ENCODE results near the gene FSTL4. TPM values are rescaled to one million over a fixed set of nuclear protein-coding genes. Genes with fewer than 3 reads are reported as not detected.

The FSTL4 gene
- polyA plus RNA-seq, 1 donor (not counting 4 experiments of a cell fraction or from before 2014, with no cell fraction given) = 1.7 TPM

DNA sequence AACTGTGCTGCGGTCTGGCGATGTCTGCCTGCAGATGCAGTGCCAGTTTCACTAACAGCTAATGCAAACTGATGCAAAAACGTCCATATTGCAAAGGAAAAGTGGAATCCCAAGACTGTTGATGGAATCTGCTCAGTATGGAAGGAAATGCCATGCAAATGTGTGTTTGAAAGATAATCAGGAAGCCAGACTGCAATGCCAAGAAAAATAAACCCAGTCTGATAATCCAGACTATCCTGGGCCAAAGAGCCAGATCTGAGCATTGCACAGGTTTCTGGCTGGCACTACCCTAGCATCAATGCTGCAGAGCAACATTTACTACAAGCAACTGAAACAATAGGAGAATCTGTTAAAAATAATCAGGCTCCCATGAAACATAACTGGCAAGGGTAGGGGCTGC, 130.3 kb downstream of the FSTL4 start:
- no peak overlapping the region for H3K9ac ChIP-seq (ENCODE audit: control insufficient read depth, extremely low read depth, insufficient read depth, low read length)
- H3K36me3 ChIP-seq (ENCODE audit: control insufficient read depth in 2 of 2, extremely low read depth in 1 of 2, insufficient read depth in 2 of 2, low read length in 2 of 2) = no peaks in the 10 kb centered on the region
- no peak overlapping the region for H2AFZ ChIP-seq (ENCODE audit: control insufficient read depth, low read length)
- no peaks in the 10 kb centered on the region for H3K9me1 ChIP-seq (ENCODE audit: control insufficient read depth, extremely low read depth, insufficient read depth, low read length)
- H3K27me3 ChIP-seq (ENCODE audit: control insufficient read depth, extremely low read depth, insufficient read depth, low read length) = peaks cover 6% of the 10 kb centered on the region
- no peaks in the 10 kb centered on the region for H3K79me2 ChIP-seq (ENCODE audit: control insufficient read depth, insufficient read depth, low read length)
- no peaks in the 10 kb centered on the region for H3K4me1 ChIP-seq (ENCODE audit: control insufficient read depth, extremely low read depth, insufficient read depth, low read length)
- no peak overlapping the region for H3K4me2 ChIP-seq (ENCODE audit: control insufficient read depth, extremely low read depth, insufficient read depth, low read depth, low read length)
- no peaks in the 10 kb centered on the region for H3K9me3 ChIP-seq (ENCODE audit: control insufficient read depth, low read depth, low read length)
- no peaks in the 10 kb centered on the region for H4K20me1 ChIP-seq (ENCODE audit: control insufficient read depth, extremely low read depth, insufficient read depth, low read length)
- H3K4me3 ChIP-seq (ENCODE audit: control insufficient read depth in 2 of 3, extremely low read depth in 1 of 3, insufficient read depth in 2 of 3, low read depth in 1 of 3, low read length in 3 of 3) = no peak overlapping the region
- DNase-seq (ENCODE audit: low read depth, low spot score) (no peak), FAIRE-seq (peak; percentile 9)
- TF ChIP-seq CTCF (optimal IDR thresholded peaks at IDR 0.05 in 1 of 3, IDR thresholded peaks at IDR 0.05 in 1 of 3, conservative IDR thresholded peaks at IDR 0.05 in 1 of 3; ENCODE audit: extremely low read depth in 1 of 3, insufficient read depth in 2 of 3, low read length in 3 of 3) (no peak), EZH2 (IDR thresholded peaks at IDR 0.05; ENCODE audit: low read length) (no peak)
- dilution Hi-C loops (cut with MboI; ENCODE audit: extremely low pct_ligation_motif_present, low sequenced_read_pairs) = no loop called here
- H3K27ac ChIP-seq (ENCODE audit: control insufficient read depth, insufficient read depth, low read length) = no peak overlapping the region

GRCh38 chr5:133480866-133481265, 131.5 kb downstream of the FSTL4 start:
- no peak for DNase-seq (ENCODE audit: low read depth, low spot score)
- dilution Hi-C loops (cut with MboI; ENCODE audit: extremely low pct_ligation_motif_present, low sequenced_read_pairs) = no loop called here

More at GRCh38 chr5:133480866-133481265, 131.5 kb downstream of the FSTL4 start:
- Histone ChIP-seq H3K27me3 (ENCODE audit: control insufficient read depth, extremely low read depth, insufficient read depth, low read length) (peaks cover 9% of the 10 kb centered on the region), H3K9me3 (ENCODE audit: control insufficient read depth, low read depth, low read length) (no peaks in the 10 kb centered on the region), H2AFZ (ENCODE audit: control insufficient read depth, low read length) (no peak overlapping the region), H3K9me1 (ENCODE audit: control insufficient read depth, extremely low read depth, insufficient read depth, low read length) (no peaks in the 10 kb centered on the region), H3K36me3 (ENCODE audit: control insufficient read depth in 2 of 2, extremely low read depth in 1 of 2, insufficient read depth in 2 of 2, low read length in 2 of 2) (no peaks in the 10 kb centered on the region), H3K79me2 (ENCODE audit: control insufficient read depth, insufficient read depth, low read length) (no peaks in the 10 kb centered on the region), H3K9ac (ENCODE audit: control insufficient read depth, extremely low read depth, insufficient read depth, low read length) (no peak overlapping the region), H4K20me1 (ENCODE audit: control insufficient read depth, extremely low read depth, insufficient read depth, low read length) (no peaks in the 10 kb centered on the region), H3K4me2 (ENCODE audit: control insufficient read depth, extremely low read depth, insufficient read depth, low read depth, low read length) (no peak overlapping the region), H3K4me1 (ENCODE audit: control insufficient read depth, extremely low read depth, insufficient read depth, low read length) (no peaks in the 10 kb centered on the region), H3K27ac (ENCODE audit: control insufficient read depth, insufficient read depth, low read length) (no peak overlapping the region), H3K4me3 (ENCODE audit: control insufficient read depth in 2 of 3, extremely low read depth in 1 of 3, insufficient read depth in 2 of 3, low read depth in 1 of 3, low read length in 3 of 3) (no peak overlapping the region)
- TF ChIP-seq EZH2 (IDR thresholded peaks at IDR 0.05; ENCODE audit: low read length) (no peak), CTCF (optimal IDR thresholded peaks at IDR 0.05 in 1 of 3, IDR thresholded peaks at IDR 0.05 in 1 of 3, conservative IDR thresholded peaks at IDR 0.05 in 1 of 3; ENCODE audit: extremely low read depth in 1 of 3, insufficient read depth in 2 of 3, low read length in 3 of 3) (no peak)
- no peak for FAIRE-seq

Data from keratinocyte (primary cell).